ENCODE data around the gene MYO18B. TPM values are rescaled to one million over a fixed set of nuclear protein-coding genes. Genes with fewer than 3 reads are reported as not detected.

Gene MYO18B
- total and polyA plus RNA-seq, 9 donors, result 0.02 to 0.23 (median 0.10) TPM; not detected in 5

DNA sequence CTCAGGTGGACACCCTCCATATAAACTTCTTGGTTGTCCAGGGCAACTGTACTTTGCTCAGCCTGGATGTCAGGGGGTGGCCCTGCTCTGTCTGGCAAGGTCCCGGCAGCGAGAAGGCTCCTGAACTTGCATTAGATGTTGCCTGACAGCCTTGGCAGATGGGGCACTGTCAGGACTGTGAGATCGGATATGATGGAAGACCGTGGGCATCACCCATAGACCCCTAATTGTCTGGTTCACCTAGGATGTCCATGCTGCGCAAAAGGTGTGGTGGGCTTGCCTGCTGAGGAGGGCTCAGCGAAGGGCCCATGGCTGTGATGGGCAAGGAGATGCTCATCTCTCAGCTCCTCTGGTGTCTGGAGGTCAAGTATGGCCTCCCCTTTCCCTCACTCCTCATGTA is 62.7 kb downstream of the MYO18B start:
- WGBS, 3 donors, result 81 to 94% (median 89%) methylated on average over 6 of the region's 6 CpGs
- Histone ChIP-seq H3K27me3 (no peaks in the 10 kb centered on the region), H3K36me3 (no peaks in the 10 kb centered on the region), H3K4me1 (ENCODE audit: insufficient read depth) (no peaks in the 10 kb centered on the region), H3K9me3 (no peaks in the 10 kb centered on the region), H3K27ac (no peak overlapping the region), H3K4me3 (no peak overlapping the region)
- DNase-seq, result no peak
- intact Hi-C loops (cut with DNase I), result no loop called here
- TF ChIP-seq POLR2A (IDR thresholded peaks at IDR 0.05), result no peak
- TF ChIP-seq, protein P1, sequence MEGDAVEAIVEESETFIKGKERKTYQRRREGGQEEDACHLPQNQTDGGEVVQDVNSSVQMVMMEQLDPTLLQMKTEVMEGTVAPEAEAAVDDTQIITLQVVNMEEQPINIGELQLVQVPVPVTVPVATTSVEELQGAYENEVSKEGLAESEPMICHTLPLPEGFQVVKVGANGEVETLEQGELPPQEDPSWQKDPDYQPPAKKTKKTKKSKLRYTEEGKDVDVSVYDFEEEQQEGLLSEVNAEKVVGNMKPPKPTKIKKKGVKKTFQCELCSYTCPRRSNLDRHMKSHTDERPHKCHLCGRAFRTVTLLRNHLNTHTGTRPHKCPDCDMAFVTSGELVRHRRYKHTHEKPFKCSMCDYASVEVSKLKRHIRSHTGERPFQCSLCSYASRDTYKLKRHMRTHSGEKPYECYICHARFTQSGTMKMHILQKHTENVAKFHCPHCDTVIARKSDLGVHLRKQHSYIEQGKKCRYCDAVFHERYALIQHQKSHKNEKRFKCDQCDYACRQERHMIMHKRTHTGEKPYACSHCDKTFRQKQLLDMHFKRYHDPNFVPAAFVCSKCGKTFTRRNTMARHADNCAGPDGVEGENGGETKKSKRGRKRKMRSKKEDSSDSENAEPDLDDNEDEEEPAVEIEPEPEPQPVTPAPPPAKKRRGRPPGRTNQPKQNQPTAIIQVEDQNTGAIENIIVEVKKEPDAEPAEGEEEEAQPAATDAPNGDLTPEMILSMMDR (IDR thresholded peaks at IDR 0.05), result no peak
- TF ChIP-seq EP300 (IDR thresholded peaks at IDR 0.05), result no peak

DNA sequence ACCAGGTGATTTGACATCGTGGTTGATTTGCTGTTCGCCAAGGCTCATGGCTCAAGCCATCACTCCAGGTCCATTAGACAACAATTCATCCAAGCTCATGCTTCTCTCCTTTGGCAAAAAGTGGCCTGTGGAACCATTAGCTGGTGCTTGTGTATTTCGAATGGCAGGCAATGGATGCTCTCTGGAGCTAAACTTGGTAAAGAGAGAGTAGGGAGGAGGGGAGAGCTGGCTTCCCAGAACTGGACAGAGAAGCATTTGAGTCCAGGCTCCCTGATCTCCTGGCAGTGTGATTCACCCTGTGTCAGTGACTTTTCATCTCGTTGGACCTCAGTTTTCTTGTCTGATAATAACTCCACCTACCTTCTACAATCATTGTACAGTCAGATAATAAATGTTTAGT is 64.6 kb downstream of the MYO18B start:
- no peaks in the 10 kb centered on the region for H3K36me3 ChIP-seq
- no peaks in the 10 kb centered on the region for H3K27me3 ChIP-seq
- no peak overlapping the region for H3K4me3 ChIP-seq
- WGBS, 3 donors, result 57 to 58% (median 57%) methylated on average over 4 of the region's 4 CpGs
- no peaks in the 10 kb centered on the region for H3K9me3 ChIP-seq
- DNase-seq, result no peak
- H3K27ac ChIP-seq, result no peak overlapping the region
- no peak for TF ChIP-seq EP300 (IDR thresholded peaks at IDR 0.05)
- TF ChIP-seq POLR2A (IDR thresholded peaks at IDR 0.05), result no peak
- TF ChIP-seq, protein P1 (IDR thresholded peaks at IDR 0.05), result no peak
- intact Hi-C loops (cut with DNase I), result no loop called here
- no peaks in the 10 kb centered on the region for H3K4me1 ChIP-seq (ENCODE audit: insufficient read depth)

DNA sequence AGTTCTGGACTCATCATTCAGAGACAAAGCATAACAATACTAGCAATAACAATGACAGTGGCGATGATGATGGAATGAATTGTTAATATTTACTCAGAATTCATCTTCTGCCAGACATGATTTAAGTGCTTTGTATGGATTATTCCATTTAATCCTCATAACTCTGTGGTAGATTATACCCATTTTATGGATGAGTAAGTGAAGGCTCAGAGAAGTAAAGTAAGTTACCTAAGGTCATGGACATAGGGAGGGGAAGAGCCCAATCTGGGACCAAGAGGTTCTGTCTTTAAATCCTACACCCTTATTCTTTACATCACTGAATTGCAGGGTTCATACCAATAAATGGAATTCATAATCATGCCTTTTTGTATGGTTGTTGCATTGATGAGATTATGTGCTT is 72.7 kb downstream of the MYO18B start:
- TF ChIP-seq EP300 (IDR thresholded peaks at IDR 0.05), result no peak
- TF ChIP-seq POLR2A (IDR thresholded peaks at IDR 0.05), result no peak
- TF ChIP-seq, protein P1 (IDR thresholded peaks at IDR 0.05), result no peak
- no peak for DNase-seq
- H3K9me3 ChIP-seq, result no peaks in the 10 kb centered on the region
- 82 to 89% (median 84%) methylated on average over 1 of the region's 1 CpG for WGBS, 3 donors
- H3K4me3 ChIP-seq, result no peak overlapping the region
- intact Hi-C loops (cut with DNase I), result no loop called here
- no peak overlapping the region for H3K27ac ChIP-seq
- no peaks in the 10 kb centered on the region for H3K36me3 ChIP-seq
- H3K4me1 ChIP-seq (ENCODE audit: insufficient read depth), result no peaks in the 10 kb centered on the region
- no peaks in the 10 kb centered on the region for H3K27me3 ChIP-seq

DNA sequence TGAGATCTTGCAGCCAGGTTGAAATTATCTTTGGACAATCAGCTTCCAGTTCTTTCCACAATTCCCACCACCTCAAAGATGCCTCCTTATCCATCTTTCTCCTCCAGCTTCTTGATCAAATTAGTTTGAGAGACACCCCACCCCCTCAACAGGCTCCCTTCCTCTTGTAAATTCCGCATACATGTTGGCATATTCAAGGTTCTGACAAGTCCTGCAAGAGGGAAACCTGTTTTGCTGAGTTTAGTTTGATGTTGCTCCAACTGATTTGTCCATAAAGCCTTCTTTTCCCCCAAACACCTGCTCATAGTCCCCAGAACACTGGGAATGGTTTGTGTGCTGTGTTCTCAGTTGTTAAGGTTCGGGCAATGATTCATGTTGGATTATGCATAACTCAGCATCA is 73.6 kb downstream of the MYO18B start:
- Histone ChIP-seq H3K9me3 (no peaks in the 10 kb centered on the region), H3K27me3 (no peaks in the 10 kb centered on the region), H3K4me3 (no peak overlapping the region), H3K27ac (no peak overlapping the region), H3K36me3 (no peaks in the 10 kb centered on the region), H3K4me1 (ENCODE audit: insufficient read depth) (no peaks in the 10 kb centered on the region)
- no peak for DNase-seq
- WGBS, 3 donors, result 70 to 87% (median 84%) methylated on average over 2 of the region's 2 CpGs
- TF ChIP-seq, protein P1 (IDR thresholded peaks at IDR 0.05), result no peak
- intact Hi-C loops (cut with DNase I), result no loop called here

Measured in ovary (tissue), 9 donors.